Stimulated activated CD4-positive, alpha-beta T cell treated with anti-CD3 and anti-CD28 coated beads, Interleukin-4, amount 100 ng/mL, for 24 hours (primary cell): ENCODE measurements around the gene PKD1L1.
"Not testable (repeated sequence)": the region's sequence is repeated elsewhere in the genome, so short reads cannot be mapped to it uniquely, and the experiment has no call there.

Experiments used
- DNase-seq: peaks from one replicate; pipeline ENCODE4 v3.0.0-alpha.2; 2020

Gene PKD1L1

DNA sequence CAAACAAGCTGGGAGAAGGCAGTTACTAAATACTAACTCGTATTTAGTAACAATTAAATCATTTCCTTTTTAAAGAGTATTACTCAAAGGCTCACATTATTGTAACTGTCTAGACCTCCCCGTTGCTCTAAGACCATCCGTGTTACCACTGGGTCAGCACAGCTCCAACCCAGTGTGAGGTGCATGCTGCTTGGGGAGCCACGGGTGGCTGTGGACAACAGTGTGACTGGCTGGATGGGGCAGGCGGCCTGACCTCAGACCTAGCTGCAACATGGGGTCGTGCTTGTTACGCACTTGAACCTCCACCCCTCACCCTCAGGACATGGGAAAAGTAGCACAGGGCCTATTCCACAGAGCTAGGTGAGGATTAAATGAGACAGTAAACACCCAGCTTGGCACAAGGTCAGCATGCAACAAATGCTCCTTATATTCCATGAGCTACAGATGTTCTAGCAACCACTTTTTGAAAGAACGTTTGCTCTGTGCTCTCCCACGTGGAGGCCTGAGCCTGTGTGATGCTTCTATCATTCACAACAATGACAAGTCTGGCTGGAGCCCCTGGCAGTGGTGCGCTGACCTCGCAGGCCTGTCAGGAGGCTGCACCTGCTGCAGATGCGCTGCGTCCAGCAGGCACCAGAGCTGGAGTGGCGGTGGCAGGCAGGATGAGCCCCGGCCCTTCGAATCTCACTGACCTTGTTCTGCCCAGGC is 135.7 kb downstream of the PKD1L1 start:
- DNase-seq = no peak

DNA sequence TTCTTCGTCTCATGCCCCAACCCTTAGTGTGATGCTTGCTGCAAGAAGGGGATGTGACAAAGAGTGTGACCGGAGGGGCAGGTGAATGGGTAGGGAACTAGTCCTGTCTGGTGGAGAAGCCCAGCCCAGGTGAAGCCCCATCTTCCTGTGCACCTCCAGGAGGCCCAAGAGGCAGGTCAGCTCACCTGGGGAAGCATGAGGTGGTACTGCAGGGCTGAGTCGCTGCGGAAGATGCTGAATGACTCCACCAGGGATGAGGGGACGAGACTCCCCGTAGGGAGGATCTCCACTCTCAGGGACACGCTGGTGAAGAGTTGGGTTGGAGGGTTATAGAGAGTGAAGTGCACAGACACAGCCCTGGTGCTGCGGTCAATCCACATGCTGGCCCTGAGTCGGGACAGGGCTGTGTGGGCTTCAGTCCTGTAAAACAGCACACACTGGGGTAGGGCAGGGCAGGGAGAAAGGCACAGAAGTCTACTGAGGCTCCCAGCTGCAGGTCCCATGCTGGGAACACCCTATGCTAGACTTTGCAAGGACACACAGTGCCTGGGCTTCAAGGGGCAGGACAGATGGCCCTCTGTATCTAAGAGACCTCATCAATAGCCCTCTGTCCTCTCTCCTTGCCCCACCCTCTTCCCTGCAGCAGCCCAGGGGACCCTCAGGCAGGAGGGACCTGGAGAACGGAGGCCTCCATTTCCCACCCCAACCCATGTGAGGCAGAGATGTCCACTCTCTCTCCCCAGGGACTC is 136.5 kb downstream of the PKD1L1 start:
- DNase-seq = no peak

DNA sequence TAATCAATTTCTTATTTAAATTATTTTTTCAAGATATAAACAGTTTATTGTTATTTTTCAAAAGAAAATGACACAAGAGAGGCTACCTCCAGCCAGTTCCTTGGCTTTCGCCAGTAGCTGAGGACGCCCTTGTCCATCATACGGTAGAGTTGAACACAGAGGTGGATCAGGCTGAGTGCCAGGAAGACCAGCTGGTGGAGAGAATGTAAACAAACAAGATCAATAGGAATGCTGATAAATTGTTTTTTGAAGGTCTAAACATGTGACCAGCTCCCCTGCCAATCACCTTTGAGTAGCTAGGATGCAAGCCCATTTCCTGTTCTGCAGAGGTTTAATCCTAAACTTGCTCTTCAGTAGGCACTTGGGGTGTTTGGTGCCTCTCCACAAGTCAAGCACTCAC is 138.9 kb downstream of the PKD1L1 start:
- DNase-seq = no peak

GRCh38 chr7:47808321-47808720 is 139.9 kb downstream of the PKD1L1 start:
- DNase-seq = no peak

GRCh38 chr7:47807756-47808155 is 140.5 kb downstream of the PKD1L1 start:
- DNase-seq = no peak

DNA sequence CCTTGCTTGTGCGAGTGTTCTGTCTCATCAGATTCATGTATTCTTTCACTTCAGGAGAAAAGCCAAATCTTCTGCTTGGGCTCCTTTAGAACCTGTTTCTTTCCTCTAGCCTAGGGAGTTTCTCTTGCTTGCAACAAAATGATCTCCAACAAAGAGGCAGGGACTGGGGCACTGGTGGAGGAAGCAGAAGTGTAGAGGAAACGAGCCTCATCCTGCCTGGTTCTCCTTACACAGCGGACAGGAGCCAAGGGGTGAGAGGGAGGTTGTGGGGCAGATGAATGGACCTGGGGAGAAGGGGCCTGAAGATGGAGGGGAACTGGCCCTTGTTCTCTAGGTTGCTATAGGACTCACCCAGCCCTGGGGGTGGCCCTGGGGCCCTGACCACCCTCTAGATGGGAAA is 141.1 kb downstream of the PKD1L1 start:
- DNase-seq = no peak

DNA sequence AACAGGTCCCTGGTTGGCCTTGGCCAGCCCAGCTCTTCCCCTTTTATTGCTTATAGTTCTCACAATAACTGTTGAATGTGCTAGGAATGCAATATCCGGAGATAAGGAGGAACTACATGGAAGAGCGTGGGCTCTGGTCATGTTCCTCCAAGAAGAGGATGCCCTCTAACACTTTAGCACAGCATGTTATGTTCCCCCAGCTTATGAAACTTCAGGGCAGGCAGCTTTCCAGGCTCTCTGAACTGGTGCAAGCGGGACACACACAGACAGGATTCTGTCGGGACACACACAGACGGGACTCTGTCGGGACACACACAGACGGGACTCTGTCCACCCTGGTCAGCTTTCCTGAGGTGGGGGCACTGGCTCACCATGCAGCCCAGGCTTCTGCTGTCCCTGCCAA is 141.6 kb downstream of the PKD1L1 start:
- no peak for DNase-seq

DNA sequence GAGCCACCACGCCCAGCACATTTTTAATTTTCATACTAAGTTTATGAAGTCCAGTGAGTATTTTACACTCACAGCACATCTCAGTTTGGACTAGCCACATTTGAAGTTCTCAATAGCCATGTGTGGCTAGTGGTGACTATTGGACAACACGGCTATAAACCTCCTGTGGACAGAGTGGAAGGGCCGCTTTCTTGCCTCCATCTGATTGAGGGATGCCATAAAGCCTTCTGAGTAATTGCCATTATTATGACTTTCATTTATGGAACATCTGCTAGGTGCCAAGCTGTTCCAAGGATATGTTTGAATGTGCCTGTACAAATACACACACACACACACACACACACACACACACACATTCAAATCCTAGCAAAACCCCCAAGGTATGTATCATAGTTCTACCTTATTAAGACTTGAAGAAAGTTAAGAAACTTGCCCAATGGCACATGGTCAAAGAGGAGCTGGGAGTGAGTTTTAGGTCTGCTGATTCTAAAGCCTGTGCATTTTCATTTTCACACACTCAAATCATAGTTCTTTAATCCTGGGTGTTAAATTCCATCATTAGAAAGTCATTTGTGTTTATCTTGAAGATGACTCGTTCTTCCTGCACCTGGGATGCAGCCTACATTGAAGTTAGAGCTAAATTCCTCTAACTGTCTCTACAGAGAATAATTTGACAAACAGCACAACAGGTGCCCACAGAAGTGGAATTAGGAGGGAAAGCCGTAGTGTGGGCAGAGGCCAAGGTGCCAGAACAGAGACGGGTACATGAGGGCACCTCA is 143.3 kb downstream of the PKD1L1 start:
- no peak for DNase-seq

GRCh38 chr7:47803846-47804245 is 144.4 kb downstream of the PKD1L1 start:
- DNase-seq = no peak

DNA sequence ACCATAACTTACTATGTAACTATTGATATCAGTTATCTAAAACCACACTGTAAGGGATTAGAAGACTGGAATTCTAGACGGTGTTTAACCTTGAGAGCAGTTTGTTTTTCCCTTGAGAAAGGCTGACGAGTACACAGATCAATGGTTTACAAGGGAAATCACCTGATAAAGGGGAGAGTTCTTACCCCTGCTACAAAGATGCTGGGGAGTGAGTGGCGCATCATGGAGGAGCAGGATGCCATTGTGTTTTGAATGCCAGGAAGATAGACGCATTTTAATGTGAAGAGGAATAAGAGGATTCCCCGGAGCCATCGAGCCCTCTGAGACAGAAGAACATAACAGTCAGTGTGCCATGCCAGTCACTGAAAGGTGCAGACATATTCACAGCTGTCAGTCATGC is 145.2 kb downstream of the PKD1L1 start:
- no peak for DNase-seq

- DNase-seq = no peak
These were observed 146.8 kb downstream of the PKD1L1 start for GRCh38 chr7:47801423-47801822.

DNA sequence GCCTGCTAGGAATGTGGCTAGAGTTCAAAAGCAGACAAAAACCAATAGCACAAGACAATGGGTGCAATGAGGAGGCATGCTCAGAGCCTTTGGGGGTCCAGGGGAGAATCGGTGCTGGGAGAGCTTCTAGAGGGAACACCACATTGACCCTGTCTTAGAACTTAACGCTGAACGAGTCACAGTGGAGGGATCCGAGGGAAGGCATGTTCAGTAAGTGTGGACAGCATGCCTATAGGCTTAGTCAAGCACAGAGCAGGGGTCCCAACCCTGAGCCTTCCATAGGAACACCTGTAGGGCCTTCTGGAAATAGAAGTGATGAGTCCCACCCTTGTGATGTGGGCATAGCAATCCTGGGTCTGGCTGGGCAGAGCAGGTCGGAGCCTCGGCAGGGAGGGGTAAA is 148.7 kb downstream of the PKD1L1 start:
- DNase-seq = no peak

DNA sequence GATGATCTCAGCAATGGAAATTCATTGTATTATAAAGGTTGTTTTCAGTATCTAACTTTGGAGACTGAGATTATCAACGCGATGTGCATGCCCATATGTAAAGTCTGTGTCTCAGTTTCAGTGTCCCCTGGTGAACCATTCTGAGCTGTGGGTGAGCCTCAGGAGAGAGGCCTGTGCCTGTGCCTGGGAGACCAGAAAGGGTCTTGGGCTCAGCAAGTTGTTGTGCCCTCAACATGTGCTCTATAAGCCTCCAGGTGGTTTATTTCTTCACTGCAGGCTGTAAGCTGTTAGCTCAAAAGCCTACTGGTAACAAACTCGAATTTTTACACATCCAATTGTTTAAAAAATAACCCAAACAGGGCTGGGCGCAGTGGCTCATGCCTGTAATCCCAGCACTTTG is 151.9 kb downstream of the PKD1L1 start:
- no peak for DNase-seq

DNA sequence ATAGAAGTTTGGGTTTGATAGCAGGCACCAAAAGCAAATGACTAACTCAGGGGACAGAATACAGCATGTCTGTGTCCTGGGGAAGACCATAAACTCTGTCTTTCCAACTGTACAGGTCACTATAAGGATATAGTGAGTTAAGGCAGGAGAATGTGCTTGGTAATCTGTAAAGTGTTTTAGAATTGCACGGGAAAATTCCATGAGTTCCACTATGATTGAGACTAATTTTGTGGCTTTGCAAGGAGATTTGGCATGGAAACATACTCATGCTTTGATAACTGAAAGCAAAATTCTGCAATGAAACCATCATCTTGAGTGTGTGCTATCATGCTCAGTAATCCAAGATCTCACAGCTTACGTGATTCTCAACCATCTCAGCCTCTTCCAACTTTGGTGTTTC is 152.6 kb downstream of the PKD1L1 start:
- no peak for DNase-seq

GRCh38 chr7:47795126-47795525 is 153.1 kb downstream of the PKD1L1 start:
- not testable (repeated sequence) for DNase-seq

DNA sequence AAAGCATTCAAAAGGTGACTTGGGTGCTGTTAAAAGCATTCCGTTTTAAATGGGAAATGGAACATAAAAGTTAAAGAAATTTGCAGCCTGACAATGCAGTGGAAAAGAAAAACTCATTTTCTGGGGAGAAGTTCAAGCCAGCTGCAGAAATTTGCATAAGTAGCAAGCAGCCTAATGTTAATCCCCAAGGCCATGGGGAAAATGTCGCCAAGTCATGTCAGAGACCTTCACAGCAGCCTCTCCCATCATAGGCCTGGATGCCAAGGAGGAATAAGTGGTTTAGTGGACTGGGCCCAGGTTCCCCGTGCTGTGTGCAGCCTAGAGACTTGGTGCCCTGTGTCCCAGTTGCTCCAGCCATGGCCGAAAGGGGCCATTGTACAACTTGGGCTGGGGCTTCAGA is 154.2 kb downstream of the PKD1L1 start:
- no peak for DNase-seq

GRCh38 chr7:47793186-47793585 is 155.1 kb downstream of the PKD1L1 start:
- not testable (repeated sequence) for DNase-seq

DNA sequence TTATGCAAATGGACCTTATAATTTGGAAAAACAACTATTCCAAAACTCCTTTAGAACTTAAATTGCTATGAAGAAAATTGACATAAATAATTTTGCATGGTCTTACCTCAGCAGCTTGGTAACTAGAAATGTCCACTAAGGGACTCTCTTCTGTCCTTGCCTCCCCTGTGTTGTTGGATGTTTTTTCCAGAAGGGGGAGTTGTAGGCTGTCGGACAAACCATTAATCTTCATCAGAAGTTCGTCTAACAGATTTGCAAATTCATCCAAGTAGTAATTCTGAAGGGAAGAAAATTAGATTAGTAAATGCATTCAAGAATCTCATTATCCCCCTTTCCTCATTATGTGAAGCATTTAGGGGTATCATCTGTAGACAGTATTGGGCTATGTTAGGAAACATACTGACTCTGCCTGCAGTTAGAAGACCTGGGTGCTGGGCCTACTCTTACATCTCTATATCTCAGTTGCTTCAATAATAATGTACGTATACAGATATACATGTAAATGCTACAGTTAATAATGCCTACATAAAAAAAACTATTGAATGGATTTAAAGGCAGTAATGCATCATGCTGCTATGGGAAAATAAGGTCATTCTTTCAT is 155.6 kb downstream of the PKD1L1 start:
- no peak for DNase-seq

GRCh38 chr7:47791682-47792081 is 156.6 kb downstream of the PKD1L1 start:
- no peak for DNase-seq

DNA sequence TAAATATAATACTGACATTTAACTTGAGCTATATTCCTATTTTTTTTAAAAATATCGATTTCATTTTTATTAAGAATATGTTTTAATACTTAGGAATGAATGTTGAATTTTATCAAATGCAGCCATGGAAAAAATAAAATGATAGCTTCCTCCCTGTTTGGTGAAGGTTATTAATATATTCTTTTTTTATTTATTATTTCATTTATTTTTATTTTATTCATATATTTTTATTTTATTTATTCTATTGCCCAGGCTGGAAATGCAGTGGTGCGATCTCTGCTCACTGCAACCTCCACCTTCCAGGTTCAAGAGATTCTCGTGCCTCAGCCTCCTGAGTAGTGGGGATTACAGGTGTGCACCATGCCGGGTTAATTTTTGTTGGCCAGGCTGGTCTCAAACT is 160.2 kb downstream of the PKD1L1 start:
- no peak for DNase-seq

- DNase-seq = no peak
These were observed 160.8 kb downstream of the PKD1L1 start for GRCh38 chr7:47787249-47788069.

GRCh38 chr7:47786557-47787248 is 161.6 kb downstream of the PKD1L1 start:
- DNase-seq = no peak
